ENCODE data around the gene FEM1A.

Gene FEM1A

GRCh38 chr19:4849019-4849418, 57.5 kb downstream of the FEM1A start:
- no peak for DNase-seq (ENCODE audit: low spot score)

Data from COLO829 (cell line).